ENCODE measurements around the gene SPIRE2. TPM values are rescaled to one million over a fixed set of nuclear protein-coding genes. Genes with fewer than 3 reads are reported as not detected.
"Not testable (repeated sequence)": the region's sequence is repeated elsewhere in the genome, so short reads cannot be mapped to it uniquely, and the experiment has no call there.

Gene SPIRE2
- polyA plus RNA-seq, 3 donors: 1.5 to 3.4 (median 2.2) TPM

- H3K27ac ChIP-seq (ENCODE audit: low read depth, low read length): no peak overlapping the region
- 82 to 91% (median 88%) methylated on average over 31 of the region's 31 CpGs for WGBS, 3 donors
These were observed 76.6 kb downstream of the SPIRE2 start for GRCh38 chr16:89904606-89905510.

GRCh38 chr16:89905511-89906139, 77.3 kb downstream of the SPIRE2 start:
- 87 to 95% (median 88%) methylated on average over 23 of the region's 23 CpGs for WGBS, 3 donors
- no peak overlapping the region for H3K27ac ChIP-seq (ENCODE audit: low read depth, low read length)

- no peak overlapping the region for H3K27ac ChIP-seq (ENCODE audit: low read depth, low read length)
- 95 to 96% (median 96%) methylated on average over 37 to 40 of the region's 40 CpGs for WGBS, 3 donors
These were observed 78.1 kb downstream of the SPIRE2 start for GRCh38 chr16:89906140-89907025.

GRCh38 chr16:89907055-89907814, 79.0 kb downstream of the SPIRE2 start:
- H3K27ac ChIP-seq (ENCODE audit: low read depth, low read length): no peak overlapping the region
- 95 to 100% (median 96%) methylated on average over 12 to 13 of the region's 13 CpGs for WGBS, 3 donors

GRCh38 chr16:89908236-89908635, 80.0 kb downstream of the SPIRE2 start:
- 94 to 96% (median 95%) methylated on average over 4 of the region's 4 CpGs for WGBS, 3 donors
- H3K27ac ChIP-seq (ENCODE audit: low read depth, low read length): no peak overlapping the region

- WGBS, 3 donors: 56 to 64% (median 59%) methylated on average over 47 of the region's 47 CpGs
These were observed 81.8 kb downstream of the SPIRE2 start for GRCh38 chr16:89909777-89910716.

GRCh38 chr16:89910717-89911354, 82.6 kb downstream of the SPIRE2 start:
- H3K27ac ChIP-seq (ENCODE audit: low read depth, low read length): no peak overlapping the region
- 92 to 97% (median 95%) methylated on average over 26 to 27 of the region's 27 CpGs for WGBS, 3 donors

More at GRCh38 chr16:89909777-89910716, 81.8 kb downstream of the SPIRE2 start:
- no peak overlapping the region for H3K27ac ChIP-seq (ENCODE audit: low read depth, low read length)

GRCh38 chr16:89911375-89911774, 83.1 kb downstream of the SPIRE2 start:
- WGBS, 3 donors: 93 to 97% (median 96%) methylated on average over 14 of the region's 14 CpGs
- no peak overlapping the region for H3K27ac ChIP-seq (ENCODE audit: low read depth, low read length)

- WGBS, 3 donors: 84 to 88% (median 85%) methylated on average over 13 of the region's 13 CpGs
- H3K27ac ChIP-seq (ENCODE audit: low read depth, low read length): no peak overlapping the region
These were observed 83.9 kb downstream of the SPIRE2 start for GRCh38 chr16:89912143-89912542.

GRCh38 chr16:89912627-89913026, 84.4 kb downstream of the SPIRE2 start:
- no peak overlapping the region for H3K27ac ChIP-seq (ENCODE audit: low read depth, low read length)
- 72 to 81% (median 73%) methylated on average over 14 of the region's 14 CpGs for WGBS, 3 donors

GRCh38 chr16:89913408-89914387, 85.4 kb downstream of the SPIRE2 start:
- no peak overlapping the region for H3K27ac ChIP-seq (ENCODE audit: low read depth, low read length)
- WGBS, 3 donors: 81 to 83% (median 81%) methylated on average over 30 of the region's 30 CpGs

- not testable (repeated sequence) for H3K27ac ChIP-seq (ENCODE audit: low read depth, low read length)
- 59 to 62% (median 60%) methylated on average over 11 of the region's 11 CpGs for WGBS, 3 donors
These were observed 86.5 kb downstream of the SPIRE2 start for GRCh38 chr16:89914642-89915285.

GRCh38 chr16:89915303-89916232, 87.3 kb downstream of the SPIRE2 start:
- H3K27ac ChIP-seq (ENCODE audit: low read depth, low read length): no peak overlapping the region
- WGBS, 3 donors: 57 to 84% (median 75%) methylated on average over 40 of the region's 40 CpGs
